Neural progenitor cell (in vitro differentiated cells): ENCODE measurements around the gene LIN28B.

Experiments used
- EZH2 ChIP-seq: fragments of 200-600 bp; sonication (generic); IDR thresholded peaks from 2 replicates; pipeline ENCODE4 v1.6.1; 2017; ENCODE audit warnings: antibody characterized with exemption, mild to moderate bottlenecking, moderate library complexity
- TF ChIP-seq, protein P1 (sequence below): fragments of 200-600 bp; sonication (generic); IDR thresholded peaks from 2 replicates; pipeline ENCODE4 v1.5.1; 2017; ENCODE audit warnings: antibody characterized with exemption, mild to moderate bottlenecking

DNA sequence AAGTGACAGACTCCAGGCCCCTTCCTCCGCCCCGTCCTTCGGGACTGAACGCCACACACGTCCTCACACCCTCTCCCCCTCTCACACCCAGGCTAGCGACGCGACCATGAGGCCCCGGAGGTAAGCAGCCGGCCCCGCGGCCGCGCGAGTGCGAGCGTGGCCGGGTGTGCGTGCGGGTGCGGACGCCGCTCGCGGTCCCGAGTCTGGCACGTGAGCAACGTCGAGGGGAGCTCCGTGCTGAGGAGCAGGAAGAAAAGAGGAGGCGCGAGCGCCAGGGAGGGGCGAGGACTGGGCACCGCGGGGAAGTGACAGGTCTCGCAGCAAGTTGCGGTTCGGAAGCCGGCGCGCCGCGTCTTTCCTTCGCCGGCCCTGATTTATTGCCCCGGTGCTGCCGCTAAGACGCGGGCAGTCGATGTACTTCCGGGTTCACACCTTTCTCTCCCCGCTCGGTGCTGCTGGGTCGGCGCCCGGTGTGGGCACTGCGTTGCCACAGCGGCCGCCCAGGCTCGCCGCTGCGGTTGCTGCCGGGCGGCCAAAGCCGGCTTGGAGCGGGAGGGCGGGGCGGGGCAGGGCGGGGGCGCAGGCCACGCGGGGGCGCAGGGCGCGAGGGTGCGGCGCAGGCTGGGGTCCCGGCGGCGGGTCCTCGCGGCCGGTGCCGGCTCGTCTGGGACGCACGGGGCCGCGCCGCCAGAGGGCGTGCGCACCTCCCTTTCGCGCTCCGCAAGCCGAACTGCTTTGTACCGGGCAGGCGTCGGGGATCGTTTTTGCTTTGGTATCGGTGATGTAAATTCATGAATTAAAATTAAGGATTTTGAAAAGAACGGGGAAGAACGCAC is 15.8 kb upstream of the LIN28B start:
- TF ChIP-seq, protein P1, sequence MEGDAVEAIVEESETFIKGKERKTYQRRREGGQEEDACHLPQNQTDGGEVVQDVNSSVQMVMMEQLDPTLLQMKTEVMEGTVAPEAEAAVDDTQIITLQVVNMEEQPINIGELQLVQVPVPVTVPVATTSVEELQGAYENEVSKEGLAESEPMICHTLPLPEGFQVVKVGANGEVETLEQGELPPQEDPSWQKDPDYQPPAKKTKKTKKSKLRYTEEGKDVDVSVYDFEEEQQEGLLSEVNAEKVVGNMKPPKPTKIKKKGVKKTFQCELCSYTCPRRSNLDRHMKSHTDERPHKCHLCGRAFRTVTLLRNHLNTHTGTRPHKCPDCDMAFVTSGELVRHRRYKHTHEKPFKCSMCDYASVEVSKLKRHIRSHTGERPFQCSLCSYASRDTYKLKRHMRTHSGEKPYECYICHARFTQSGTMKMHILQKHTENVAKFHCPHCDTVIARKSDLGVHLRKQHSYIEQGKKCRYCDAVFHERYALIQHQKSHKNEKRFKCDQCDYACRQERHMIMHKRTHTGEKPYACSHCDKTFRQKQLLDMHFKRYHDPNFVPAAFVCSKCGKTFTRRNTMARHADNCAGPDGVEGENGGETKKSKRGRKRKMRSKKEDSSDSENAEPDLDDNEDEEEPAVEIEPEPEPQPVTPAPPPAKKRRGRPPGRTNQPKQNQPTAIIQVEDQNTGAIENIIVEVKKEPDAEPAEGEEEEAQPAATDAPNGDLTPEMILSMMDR = peak; percentile 72
- TF ChIP-seq EZH2 = no peak
